HG03520 (cell line): ENCODE data around the gene MTFMT.
"Not testable (repeated sequence)": the region's sequence is repeated elsewhere in the genome, so short reads cannot be mapped to it uniquely, and the experiment has no call there.

Experiments used
- ATAC-seq: cut with Tn5 transposase; IDR thresholded peaks from one replicate; pipeline ENCODE4 v1.9.1; 2021; ENCODE audit warnings: mild to moderate bottlenecking, moderate library complexity; ENCODE audit not compliant: unreplicated experiment

Gene MTFMT

DNA sequence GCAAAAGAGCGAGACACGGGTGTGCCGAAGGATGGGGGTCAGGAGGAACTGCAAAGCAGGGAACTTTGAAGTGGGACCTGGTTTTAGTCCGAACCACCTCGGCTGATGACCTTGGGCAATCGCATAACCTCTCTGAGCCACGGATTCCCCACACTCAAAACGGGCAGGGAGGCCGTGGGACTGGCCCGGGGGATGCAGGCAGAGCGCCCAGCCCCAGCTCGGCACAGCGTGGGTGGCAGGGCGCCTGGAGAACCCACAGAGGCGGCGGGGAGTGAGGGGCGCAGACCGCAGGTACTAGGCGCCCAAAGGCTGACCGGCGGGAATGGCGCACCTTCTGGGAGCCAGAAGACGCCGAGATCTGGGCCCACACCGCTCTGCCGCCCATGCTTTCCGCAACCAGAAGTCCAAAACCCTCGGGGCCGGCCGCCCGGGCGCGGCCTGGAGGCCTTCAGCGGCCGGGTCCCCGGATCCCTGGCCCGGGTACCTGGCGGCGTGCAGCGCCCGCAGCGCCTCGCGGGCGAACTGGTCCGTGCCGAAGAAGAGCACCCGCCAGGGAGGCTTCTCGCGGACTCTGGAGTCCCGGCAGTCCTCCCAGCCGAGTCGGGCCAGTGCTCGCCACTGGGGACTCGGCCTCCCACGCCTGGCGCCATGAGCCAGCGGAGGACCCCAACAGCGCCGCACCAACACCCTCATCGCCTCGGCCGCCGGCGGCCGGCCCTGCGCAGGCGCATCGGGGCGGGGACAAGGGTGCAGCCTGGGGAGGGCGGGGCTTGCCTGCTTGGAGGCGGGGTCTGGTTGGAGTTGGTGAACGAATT lies at the start of gene MTFMT:
MTFMT (minus strand) TSS at position 719 of the 815 bp plus-strand sequence; CDS start at position 693, 26 bp downstream.
- ATAC-seq = peak; percentile 79

DNA sequence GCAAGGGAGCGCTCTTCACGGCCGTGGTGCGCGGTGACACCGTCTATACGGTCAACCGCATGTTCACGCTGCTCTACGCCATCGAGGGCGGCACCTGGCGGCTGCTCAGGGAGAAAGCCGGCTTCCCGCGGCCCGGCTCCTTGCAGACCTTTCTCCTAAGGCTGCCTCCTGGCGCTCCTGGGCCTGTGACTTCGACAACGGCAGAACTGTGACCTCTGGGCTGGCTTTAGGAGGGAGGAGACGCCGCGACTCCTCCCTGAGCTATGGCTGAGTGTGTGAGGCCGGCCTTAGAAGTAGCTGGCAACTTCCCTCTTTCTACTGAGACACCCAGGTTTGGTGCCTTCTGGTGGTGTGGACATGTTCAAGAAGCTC lies 48.5 kb upstream of the MTFMT start:
- no peak for ATAC-seq

DNA sequence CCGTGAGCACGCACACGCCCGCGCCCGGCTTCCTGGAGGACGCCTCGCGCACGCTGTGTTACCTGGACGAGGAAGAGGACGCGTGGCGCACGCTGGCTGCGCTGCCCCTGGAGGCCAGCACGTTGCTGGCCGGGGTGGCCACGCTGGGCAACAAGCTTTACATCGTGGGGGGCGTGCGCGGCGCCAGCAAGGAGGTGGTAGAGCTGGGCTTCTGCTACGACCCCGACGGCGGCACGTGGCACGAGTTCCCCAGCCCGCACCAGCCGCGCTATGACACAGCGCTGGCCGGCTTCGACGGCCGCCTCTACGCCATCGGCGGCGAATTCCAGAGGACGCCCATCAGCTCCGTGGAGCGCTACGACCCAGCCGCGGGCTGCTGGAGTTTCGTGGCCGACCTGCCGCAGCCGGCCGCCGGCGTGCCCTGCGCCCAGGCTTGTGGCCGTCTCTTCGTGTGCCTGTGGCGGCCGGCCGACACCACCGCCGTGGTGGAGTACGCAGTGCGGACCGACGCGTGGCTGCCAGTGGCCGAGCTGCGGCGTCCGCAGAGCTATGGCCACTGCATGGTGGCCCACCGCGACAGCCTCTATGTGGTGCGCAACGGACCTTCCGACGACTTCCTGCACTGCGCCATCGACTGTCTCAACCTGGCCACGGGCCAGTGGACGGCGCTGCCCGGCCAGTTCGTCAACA lies 48.0 kb upstream of the MTFMT start:
- ATAC-seq = no peak

- ATAC-seq = no peak
These were observed 47.2 kb upstream of the MTFMT start, which contains the start of gene KBTBD13 for GRCh38 chr15:65076486-65077290. Gene KBTBD13, plus strand, starts transcription at chr15:65076746. Its CDS starts 70 bp downstream, at chr15:65076816.

- ATAC-seq = not testable (repeated sequence)
These were observed 46.4 kb upstream of the MTFMT start for GRCh38 chr15:65075607-65076395.

GRCh38 chr15:65074946-65075345 lies 45.5 kb upstream of the MTFMT start:
- ATAC-seq = not testable (repeated sequence)

DNA sequence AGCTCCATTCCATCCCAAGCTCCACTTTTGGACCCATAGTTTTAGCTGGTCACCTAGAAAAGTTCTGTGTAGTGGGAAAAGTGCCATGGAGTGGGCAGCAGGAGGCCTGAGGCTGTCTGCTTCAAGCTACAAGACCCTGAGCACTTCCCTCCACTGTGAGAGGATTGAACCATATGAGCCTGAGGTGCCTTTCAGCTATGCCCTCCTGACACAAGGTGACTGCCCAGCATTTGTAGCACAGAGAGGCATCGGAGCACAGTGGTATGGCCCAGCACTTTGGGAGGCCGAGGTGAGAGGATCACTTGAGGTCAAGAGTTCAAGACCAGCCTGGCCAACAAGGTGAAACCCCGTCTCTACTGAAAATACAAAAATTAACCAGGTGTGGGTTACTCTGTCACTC lies 43.2 kb upstream of the MTFMT start:
- ATAC-seq = no peak

DNA sequence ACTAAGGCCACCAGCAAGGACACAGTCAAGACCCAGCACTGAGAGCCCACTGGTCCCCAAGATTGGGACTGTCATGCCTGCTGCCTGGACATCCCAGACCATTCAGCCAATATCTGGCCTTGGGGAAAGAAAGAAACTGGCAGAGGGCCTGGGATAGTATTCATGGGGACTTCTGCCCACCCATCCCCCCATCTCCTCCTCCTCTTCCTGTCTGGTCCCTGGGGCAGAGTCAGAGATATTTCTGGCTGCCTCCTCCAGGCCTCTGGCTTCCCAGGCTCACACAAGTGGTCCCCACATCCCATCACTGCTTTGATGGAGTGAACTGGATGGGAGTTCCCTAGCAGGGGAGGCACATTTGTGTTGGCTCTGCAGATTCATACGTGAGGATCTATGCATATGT lies 42.6 kb upstream of the MTFMT start:
- no peak for ATAC-seq

GRCh38 chr15:65071381-65071811 lies 42.0 kb upstream of the MTFMT start:
- ATAC-seq = no peak

GRCh38 chr15:65069779-65070546 lies 40.5 kb upstream of the MTFMT start:
- no peak for ATAC-seq

DNA sequence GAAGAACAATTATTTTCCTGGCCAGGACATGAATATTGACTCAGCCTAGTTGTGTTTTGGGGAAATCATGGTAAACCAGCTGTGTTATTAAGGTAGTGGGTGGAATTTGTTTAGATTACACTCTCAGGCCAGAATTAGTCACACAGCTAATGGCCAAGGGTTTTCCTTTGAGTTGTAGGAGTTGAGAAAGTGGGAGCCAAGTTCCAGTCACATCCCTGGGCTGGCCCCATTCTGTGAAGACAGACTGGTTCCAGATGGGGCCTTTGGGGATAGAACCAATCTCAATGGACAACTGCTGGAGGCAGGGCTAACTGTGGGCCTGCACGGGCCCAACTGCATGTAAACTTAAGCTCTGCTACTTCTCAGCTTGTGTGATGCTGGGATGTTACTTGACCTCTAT lies 39.7 kb upstream of the MTFMT start:
- no peak for ATAC-seq

- ATAC-seq = no peak
These were observed 39.0 kb upstream of the MTFMT start for GRCh38 chr15:65068403-65068788.

DNA sequence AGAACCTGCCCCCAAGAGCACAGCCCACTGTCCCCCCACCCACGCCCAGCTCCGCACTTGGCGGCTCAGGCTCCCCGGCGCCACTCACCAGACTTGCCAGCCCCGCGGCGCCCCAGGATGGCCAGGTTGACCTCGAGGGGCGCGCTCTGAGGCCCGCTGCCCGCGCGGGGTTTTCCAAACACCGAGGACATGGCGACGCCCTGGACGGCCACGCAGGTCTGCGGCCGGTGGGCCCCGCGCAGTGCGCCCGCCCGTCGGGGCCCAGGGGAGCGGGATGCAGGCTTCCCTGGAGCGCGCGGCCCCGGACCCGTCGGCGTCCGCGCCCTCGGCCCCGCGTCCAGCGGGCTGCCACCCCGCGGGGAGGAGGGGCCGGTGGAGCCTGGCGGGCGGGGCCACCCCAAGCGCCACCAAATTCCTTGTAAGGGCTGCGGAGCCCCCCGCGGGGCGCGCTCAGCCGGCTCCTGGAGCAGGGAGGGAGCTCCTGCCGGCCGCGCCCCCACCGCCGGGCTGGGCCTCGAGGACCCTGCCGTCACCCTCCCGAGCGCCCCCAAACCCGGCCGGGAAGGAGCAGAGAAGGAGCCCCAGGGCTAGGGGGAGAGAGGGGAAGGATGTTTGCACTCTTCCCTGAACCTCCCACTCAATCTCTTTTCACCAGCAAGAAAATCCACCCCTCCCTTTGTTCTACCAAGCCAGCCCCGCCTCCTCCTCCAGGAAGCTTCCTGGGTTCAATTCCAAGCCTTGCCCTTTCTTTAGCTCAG lies 38.4 kb upstream of the MTFMT start, which contains the start of gene RASL12:
RASL12 (minus strand) TSS at position 347 of the 758 bp plus-strand sequence; CDS start at position 191, 156 bp downstream.
- no peak for ATAC-seq

DNA sequence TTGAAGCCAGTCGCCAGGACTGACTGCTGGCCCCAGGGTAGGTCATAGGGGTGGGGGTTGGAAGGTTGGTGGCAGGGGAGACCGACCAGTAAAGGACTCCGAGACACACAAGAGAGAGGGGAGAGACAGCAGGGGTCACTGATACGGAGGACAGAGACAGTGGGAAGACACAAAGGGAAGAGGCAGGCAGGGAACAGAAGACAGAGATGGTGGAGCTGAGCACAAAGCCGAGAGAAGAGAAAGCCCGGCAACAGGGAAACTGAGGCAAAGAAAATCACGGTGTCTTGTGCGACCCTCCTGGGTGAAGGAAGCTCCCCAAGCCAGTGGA lies 37.8 kb upstream of the MTFMT start:
- ATAC-seq = no peak

- ATAC-seq = no peak
These were observed 37.3 kb upstream of the MTFMT start for GRCh38 chr15:65066635-65067316.

DNA sequence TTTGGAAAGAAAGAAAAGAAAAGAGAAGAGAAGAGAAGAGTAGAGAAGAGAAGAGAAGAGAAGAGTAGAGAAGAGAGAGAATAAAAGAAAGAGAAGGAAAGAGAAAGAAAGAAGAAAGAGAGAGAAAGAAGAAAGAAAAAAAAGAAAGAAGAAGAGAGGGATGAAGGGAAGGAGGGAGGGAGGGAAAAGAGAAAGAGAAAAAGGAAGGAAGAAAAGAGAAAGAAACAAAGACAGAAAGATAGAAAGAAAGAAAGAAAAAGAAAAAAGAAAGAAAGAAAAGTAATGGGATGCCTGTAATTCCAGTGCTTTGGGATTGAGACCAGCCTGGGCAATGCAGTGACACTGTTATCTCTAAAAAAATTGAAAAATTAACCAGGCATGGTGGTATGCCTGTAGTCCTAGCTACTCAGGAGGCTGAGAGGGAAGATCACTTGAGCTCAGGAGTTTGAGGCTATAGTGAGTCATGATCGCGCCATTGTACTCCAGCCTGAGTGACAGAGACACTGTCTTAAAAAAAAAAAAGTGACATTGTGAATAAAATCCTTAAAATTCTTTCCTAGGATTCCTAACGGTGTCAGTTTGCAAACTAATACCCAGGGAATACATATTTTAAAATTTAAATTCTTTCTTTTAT lies 36.7 kb upstream of the MTFMT start:
- ATAC-seq = no peak

- no peak for ATAC-seq
These were observed 33.3 kb upstream of the MTFMT start for GRCh38 chr15:65062726-65063125.

- no peak for ATAC-seq
These were observed 32.6 kb upstream of the MTFMT start for GRCh38 chr15:65062061-65062460.
